H9 (cell line): ENCODE measurements around the gene WFDC1. TPM values are rescaled to one million over a fixed set of nuclear protein-coding genes. Genes with fewer than 3 reads are reported as not detected.

ENCODE experiments used
- DNase-seq: peaks from one replicate; pipeline ENCODE4 v3.0.0-alpha.2; 2017
- H2AFZ ChIP-seq: one replicate; pipeline ENCODE4 v1.6.1; 2013; ENCODE audit warnings: mild to moderate bottlenecking, low read length, control low read depth, moderate library complexity
- H2AK5ac ChIP-seq: 2 replicates; pipeline ENCODE4 v1.6.1; 2013; ENCODE audit warnings: low read length, control low read depth, mixed read lengths; ENCODE audit not compliant: insufficient read length
- H2BK120ac ChIP-seq: one replicate; pipeline ENCODE4 v1.6.1; 2013; ENCODE audit warnings: low read depth, mild to moderate bottlenecking, low read length, control low read depth, inconsistent platforms; ENCODE audit not compliant: poor library complexity, severe bottlenecking
- H2BK12ac ChIP-seq: 2 replicates; pipeline ENCODE4 v1.6.1; 2013; ENCODE audit warnings: low read length, control low read depth, mixed read lengths, low read depth; ENCODE audit not compliant: insufficient read length
- H2BK15ac ChIP-seq: 2 replicates; pipeline ENCODE4 v1.6.1; 2013; ENCODE audit warnings: low read depth, low read length, control low read depth
- H2BK20ac ChIP-seq: one replicate; pipeline ENCODE4 v1.6.1; 2013; ENCODE audit warnings: low read depth, mild to moderate bottlenecking, low read length, control low read depth, inconsistent platforms; ENCODE audit not compliant: poor library complexity, severe bottlenecking
- H2BK5ac ChIP-seq: 2 replicates; pipeline ENCODE4 v1.6.1; 2013; ENCODE audit warnings: low read length, control low read depth, mixed read lengths; ENCODE audit not compliant: insufficient read length
- H3K14ac ChIP-seq: 2 replicates; pipeline ENCODE4 v1.6.1; 2013; ENCODE audit warnings: low read length, control low read depth; ENCODE audit not compliant: insufficient read depth
- H3K18ac ChIP-seq: 2 replicates; pipeline ENCODE4 v1.6.1; 2013; ENCODE audit warnings: low read depth, mild to moderate bottlenecking, mixed read lengths, low read length, control low read depth; ENCODE audit not compliant: insufficient read length
- H3K23ac ChIP-seq: 2 replicates; pipeline ENCODE4 v1.6.1; 2013; ENCODE audit warnings: low read length, control low read depth, mixed read lengths, low read depth; ENCODE audit not compliant: insufficient read length
- H3K23me2 ChIP-seq: 2 replicates; pipeline ENCODE4 v1.6.1; 2013; ENCODE audit warnings: low read depth, mild to moderate bottlenecking, mixed read lengths, low read length, control low read depth; ENCODE audit not compliant: insufficient read length, poor library complexity, severe bottlenecking
- H3K27ac ChIP-seq: 2 replicates; pipeline ENCODE4 v1.5.1; 2013; ENCODE audit warnings: low read length, control low read depth, mixed read lengths, low read depth; ENCODE audit not compliant: insufficient read length
- H3K27me3 ChIP-seq: 2 replicates; pipeline ENCODE4 v1.6.1; 2013; ENCODE audit warnings: low read length, control low read depth, inconsistent platforms; ENCODE audit not compliant: insufficient read depth
- H3K4ac ChIP-seq: 2 replicates; pipeline ENCODE4 v1.6.1; 2013; ENCODE audit warnings: low read depth, mild to moderate bottlenecking, control low read depth, inconsistent platforms, low read length, moderate library complexity
- H3K4me1 ChIP-seq: 2 replicates; pipeline ENCODE4 v1.6.1; 2013; ENCODE audit warnings: low read length, control low read depth, inconsistent platforms; ENCODE audit not compliant: insufficient read depth
- H3K4me2 ChIP-seq: 2 replicates; pipeline ENCODE4 v1.6.1; 2013; ENCODE audit warnings: low read length, control low read depth, mixed read lengths; ENCODE audit not compliant: insufficient read length, insufficient read depth
- H3K56ac ChIP-seq: 2 replicates; pipeline ENCODE4 v1.6.1; 2013; ENCODE audit warnings: low read depth, mild to moderate bottlenecking, mixed read lengths, low read length, control low read depth; ENCODE audit not compliant: insufficient read length
- H3K79me1 ChIP-seq: 2 replicates; pipeline ENCODE4 v1.6.1; 2013; ENCODE audit warnings: low read depth, mild to moderate bottlenecking, moderate library complexity, low read length, control low read depth, inconsistent platforms; ENCODE audit not compliant: insufficient read depth, poor library complexity, severe bottlenecking
- H3K79me2 ChIP-seq: 2 replicates; pipeline ENCODE4 v1.6.1; 2013; ENCODE audit warnings: low read length, control low read depth, inconsistent platforms; ENCODE audit not compliant: insufficient read depth
- H3K9ac ChIP-seq: 2 replicates; pipeline ENCODE4 v1.6.1; 2013; ENCODE audit warnings: low read length, control low read depth, mixed read lengths; ENCODE audit not compliant: insufficient read length; ENCODE audit errors: extremely low read depth
- H3K9me3 ChIP-seq: one replicate; pipeline ENCODE4 v1.6.1; 2013; ENCODE audit warnings: low read depth, low read length, inconsistent platforms; ENCODE audit not compliant: control insufficient read depth
- H3T11ph ChIP-seq: one replicate; pipeline ENCODE4 v1.6.1; 2013; ENCODE audit warnings: mild to moderate bottlenecking, low read length, control low read depth, inconsistent platforms
- H4K20me1 ChIP-seq: one replicate; pipeline ENCODE4 v1.6.1; 2013; ENCODE audit not compliant: control insufficient read depth, insufficient read length, insufficient read depth
- H4K5ac ChIP-seq: 2 replicates; pipeline ENCODE4 v1.6.1; 2013; ENCODE audit warnings: low read depth, mild to moderate bottlenecking, mixed read lengths, low read length, control low read depth; ENCODE audit not compliant: insufficient read length
- H4K8ac ChIP-seq: replicated peaks from 2 replicates; pipeline ENCODE4 v1.6.1; 2013; ENCODE audit warnings: low read length, control low read depth, mixed read lengths, low read depth; ENCODE audit not compliant: insufficient read length
- H4K91ac ChIP-seq: 2 replicates; pipeline ENCODE4 v1.6.1; 2013; ENCODE audit warnings: low read depth, mild to moderate bottlenecking, moderate library complexity, mixed read lengths, low read length, control low read depth; ENCODE audit not compliant: insufficient read length
- H3K27ac Mint-ChIP-seq, 3 experiments: 2 replicates in 2 of 3; 3 replicates in 1 of 3; pipeline ENCODE4 v1.8.0; 2020 to 2021; ENCODE audit warnings: mixed read lengths in 3 of 3, mild to moderate bottlenecking in 1 of 3, moderate library complexity in 1 of 3
- H3K27me3 Mint-ChIP-seq: 2 replicates; pipeline ENCODE4 v1.8.0; 2021; ENCODE audit warnings: low read depth, mild to moderate bottlenecking, moderate library complexity, mixed read lengths
- H3K36me3 Mint-ChIP-seq, 3 experiments: 2 replicates in 2 of 3; 3 replicates in 1 of 3; pipeline ENCODE4 v1.8.0; 2020 to 2021; ENCODE audit warnings: low read depth in 3 of 3, mixed read lengths in 3 of 3; ENCODE audit not compliant: insufficient read depth in 1 of 3
- H3K4me1 Mint-ChIP-seq, 2 experiments: 2 replicates each; pipeline ENCODE4 v1.8.0; 2020; ENCODE audit warnings: mixed read lengths in 2 of 2
- H3K4me3 Mint-ChIP-seq, 2 experiments: 2 replicates in 1 of 2; 3 replicates in 1 of 2; pipeline ENCODE4 v1.8.0; 2020 to 2021; ENCODE audit warnings: mild to moderate bottlenecking in 2 of 2, mixed read lengths in 2 of 2, moderate library complexity in 1 of 2
- H3K9me3 Mint-ChIP-seq, 2 experiments: 2 replicates in 1 of 2; 3 replicates in 1 of 2; pipeline ENCODE4 v1.8.0; 2020; ENCODE audit warnings: mild to moderate bottlenecking in 2 of 2, mixed read lengths in 2 of 2, moderate library complexity in 1 of 2
- CTCF ChIP-seq: fragments of 200-600 bp; sonication (generic); conservative IDR thresholded peaks from 3 replicates; pipeline ENCODE4 v1.8.0; 2021; ENCODE audit warnings: antibody characterized with exemption, mild to moderate bottlenecking
- WGBS: extraction: QIAGEN DNeasy Blood & Tissue Kit; methylation state at CpG from one replicate; pipeline ENCODE4 v1.1.7; 2013; ENCODE audit warnings: missing lambda C conversion rate, low lambda C conversion rate, mixed read lengths; ENCODE audit not compliant: insufficient read length; ENCODE audit errors: extremely low coverage; 5-methylcytosine and 5-hydroxymethylcytosine counted together
- total RNA-seq: library from RNA; stranded (reverse); gene quantifications from 2 replicates; pipeline ENCODE4 v1.2.1, GENCODE V29; 2021

WFDC1 gene
- total RNA-seq, 1 experiment from 2014 or later: 0.24 TPM

GRCh38 chr16:84344781-84345180 is 50.1 kb downstream of the WFDC1 start:
- Histone ChIP-seq H2BK15ac (no peak overlapping the region), H3K23ac (no peak overlapping the region), H3K27ac (no peak overlapping the region), H3K18ac (no peak overlapping the region), H3K79me2 (no peaks in the 10 kb centered on the region), H3K4me1 (no peaks in the 10 kb centered on the region), H3K4me2 (no peak overlapping the region), H4K91ac (no peak overlapping the region), H2BK120ac (no peak overlapping the region), H4K8ac (no peak overlapping the region), H2BK20ac (no peak overlapping the region), H3K9ac (no peak overlapping the region), H3K4ac (no peak overlapping the region), H4K5ac (no peak overlapping the region), H3K14ac (no peak overlapping the region), H2AK5ac (no peak overlapping the region), H2BK5ac (no peak overlapping the region), H3K56ac (no peak overlapping the region), H2BK12ac (no peak overlapping the region), H3K27me3 (no peaks in the 10 kb centered on the region), H2AFZ (no peak overlapping the region), H3K23me2 (no peaks in the 10 kb centered on the region), H3K9me3 (no peaks in the 10 kb centered on the region), H4K20me1 (no peaks in the 10 kb centered on the region), H3K79me1 (no peaks in the 10 kb centered on the region), H3T11ph (no peak overlapping the region)
- DNase-seq: no peak
- Mint-ChIP-seq H3K9me3 (no peaks in the 10 kb centered on the region), H3K36me3 (no peaks in the 10 kb centered on the region), H3K27ac (no peak overlapping the region; a peak in 1 of 7 replicates), H3K4me3 (no peak overlapping the region), H3K4me1 (peaks cover 0 to 3% of the 10 kb centered on the region in 2 experiments; a peak in 1 of 4 replicates), H3K27me3 (peaks cover 1% of the 10 kb centered on the region)
- no peak for TF ChIP-seq CTCF
- WGBS: no CpG with 5 or more reads among the region's 8 CpGs
